DMS79 treated with DMSO at 0.1 percent for 48 hours (cell line): Measurements from ENCODE around the gene ATF1.
A peak's percentile ranks its signal among the peaks of the same experiment; 100 is the strongest.

Source experiments
- DNase-seq: peaks from one replicate; lab custom pipeline; 2025; lab: John Stamatoyannopoulos, UW

ATF1 gene

DNA sequence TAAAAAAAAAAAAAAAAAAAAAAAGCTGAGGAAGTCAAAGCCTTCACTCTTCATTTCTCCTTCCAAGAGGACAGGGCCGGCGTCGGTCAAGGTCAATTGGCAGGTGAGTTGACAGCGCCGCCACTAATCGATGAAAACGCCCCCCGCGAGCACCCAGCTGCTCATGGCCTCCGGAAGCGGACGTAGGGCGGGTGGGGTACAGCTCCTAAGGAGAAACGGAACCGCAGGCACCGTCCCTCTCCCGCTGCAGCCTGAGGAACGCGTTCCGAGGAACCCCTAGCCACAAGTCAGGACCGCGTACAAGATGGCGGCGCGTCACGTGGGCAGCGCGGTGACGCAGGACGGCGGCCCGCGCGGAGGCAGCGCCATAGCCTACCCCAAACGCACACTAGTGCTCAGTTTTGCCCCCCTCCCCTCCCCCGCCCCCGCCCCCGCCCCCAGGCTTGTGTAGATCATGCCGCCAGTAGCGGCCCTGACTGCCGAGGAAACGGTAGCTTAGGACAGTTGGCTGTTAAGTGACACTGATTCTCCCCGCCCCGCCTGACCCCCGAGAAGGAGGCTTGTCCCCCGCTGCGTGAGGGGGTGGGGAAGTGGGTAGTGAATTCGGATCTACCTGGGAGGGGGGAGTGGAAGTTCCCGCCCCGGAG is at the start of gene ATF1:
Gene ATF1 (plus strand): TSS at position 463 of the 647 bp plus-strand sequence. CDS start 16,045 bp downstream, outside the sequence.
- peak; percentile 85 for DNase-seq

DNA sequence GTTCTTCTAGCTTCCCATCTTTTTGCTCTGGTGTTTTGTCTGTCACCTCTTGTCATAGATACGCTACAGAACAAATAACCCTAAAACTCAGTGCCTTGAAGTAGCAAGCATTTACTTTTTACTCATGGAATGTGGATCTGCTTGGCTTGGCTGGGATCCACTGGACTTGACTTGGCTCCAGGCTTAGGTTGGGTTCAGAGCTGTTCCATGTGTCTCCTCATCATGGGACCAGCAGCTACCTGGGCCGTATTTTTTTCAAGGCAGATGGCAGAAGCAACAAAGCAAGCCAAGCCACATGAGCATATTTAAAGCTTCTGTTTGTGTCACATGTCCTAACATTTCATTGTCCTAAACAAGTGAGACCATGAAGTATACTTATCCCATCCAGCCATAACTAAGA is 48.7 kb upstream of the ATF1 start:
- no peak for DNase-seq

DNA sequence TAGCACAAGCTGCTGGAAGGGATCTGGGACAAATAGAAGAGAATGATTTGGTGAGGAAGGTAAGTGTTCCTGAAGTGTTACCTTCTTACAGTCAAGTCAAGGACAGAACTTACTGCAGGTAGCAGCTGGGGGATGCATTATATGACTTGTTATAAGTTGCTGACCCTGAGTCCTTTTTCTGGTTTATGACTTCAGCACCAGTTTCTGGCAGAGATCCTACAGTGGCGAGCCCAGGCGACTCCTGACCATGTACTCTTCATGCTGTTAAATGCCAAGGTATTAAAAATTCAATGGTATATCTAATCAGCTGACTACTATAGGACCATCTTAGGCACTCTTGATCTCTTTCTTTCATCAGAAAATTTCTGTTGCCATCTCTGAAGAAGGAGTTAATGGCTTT is 45.1 kb upstream of the ATF1 start:
- DNase-seq: peak; percentile 35

- no peak for DNase-seq
These were observed 43.8 kb upstream of the ATF1 start for GRCh38 chr12:50720085-50720484.

GRCh38 chr12:50720501-50720900 is 43.4 kb upstream of the ATF1 start:
- no peak for DNase-seq

GRCh38 chr12:50723865-50724264 is 40.0 kb upstream of the ATF1 start:
- no peak for DNase-seq

- no peak for DNase-seq
These were observed 38.6 kb upstream of the ATF1 start for GRCh38 chr12:50725011-50725942.

GRCh38 chr12:50727466-50727865 is 36.4 kb upstream of the ATF1 start:
- no peak for DNase-seq

GRCh38 chr12:50728417-50728816 is 35.5 kb upstream of the ATF1 start:
- no peak for DNase-seq

GRCh38 chr12:50728841-50729240 is 35.1 kb upstream of the ATF1 start:
- DNase-seq: no peak

GRCh38 chr12:50732591-50732990 is 31.3 kb upstream of the ATF1 start:
- DNase-seq: no peak

- no peak for DNase-seq
These were observed 30.2 kb upstream of the ATF1 start for GRCh38 chr12:50733706-50734105.

DNA sequence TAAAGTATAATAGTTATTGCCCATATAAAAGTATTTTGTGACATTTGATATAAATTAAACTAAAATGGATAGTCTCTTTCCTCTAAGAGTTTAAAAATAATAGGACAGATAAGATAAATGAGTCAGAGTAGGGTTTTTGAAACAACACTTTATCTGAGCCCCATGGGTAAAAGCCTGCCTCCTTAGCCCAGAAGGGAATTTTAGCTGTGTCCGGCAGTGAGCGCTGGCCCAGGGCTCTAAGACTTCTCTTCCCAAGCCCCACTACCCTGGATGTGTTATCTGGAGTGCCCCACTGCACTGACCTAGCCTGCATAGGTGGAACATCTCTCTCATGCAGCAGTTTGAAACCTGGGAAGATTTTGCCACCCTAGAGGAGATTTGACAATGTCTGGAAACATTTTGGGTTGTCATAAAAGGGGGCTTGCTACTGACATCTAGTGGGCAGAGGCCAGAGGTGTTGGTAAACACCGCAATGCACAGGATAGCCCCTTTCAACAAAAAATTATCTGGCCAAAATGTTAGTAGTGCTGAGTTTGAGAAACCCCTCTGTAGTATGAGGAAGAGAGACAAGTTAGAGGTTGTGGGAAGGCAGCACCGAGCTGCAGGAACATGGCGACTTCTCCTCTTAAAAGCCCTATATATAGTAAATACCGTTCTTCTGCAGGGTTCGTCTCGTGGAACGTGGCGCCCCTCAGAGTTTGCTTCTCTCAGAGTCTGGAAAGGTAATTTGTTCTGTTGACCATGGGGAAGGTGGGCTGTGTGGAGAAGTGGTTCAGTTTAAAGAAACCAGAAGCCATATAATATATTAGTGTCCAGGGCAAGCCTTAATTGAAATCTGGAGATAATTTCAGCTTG is 29.3 kb upstream of the ATF1 start:
- DNase-seq: peak; percentile 30

DNA sequence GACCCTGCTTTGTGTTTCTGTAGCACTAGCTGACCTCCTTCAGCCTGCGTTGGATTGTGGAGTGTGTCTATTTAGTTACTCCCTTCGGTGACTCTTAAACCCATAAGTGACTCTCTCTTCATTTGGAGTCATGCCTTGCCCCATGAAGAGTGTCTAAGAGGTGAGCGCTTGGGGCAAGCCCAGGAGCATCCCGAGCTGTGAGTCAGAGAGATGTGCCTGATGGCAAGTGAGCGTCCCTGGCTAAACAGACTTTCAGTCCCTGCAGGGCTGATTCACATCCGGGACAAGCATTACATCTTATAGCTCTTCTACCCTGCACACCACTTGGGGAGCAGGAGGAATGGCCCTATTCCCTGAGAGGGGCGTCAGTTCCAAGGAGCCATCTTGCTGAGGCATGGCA is 24.3 kb upstream of the ATF1 start:
- DNase-seq: no peak

GRCh38 chr12:50740307-50740706 is 23.6 kb upstream of the ATF1 start:
- no peak for DNase-seq

GRCh38 chr12:50742776-50743175 is 21.1 kb upstream of the ATF1 start:
- no peak for DNase-seq

- DNase-seq: no peak
These were observed 18.0 kb upstream of the ATF1 start for GRCh38 chr12:50745861-50746260.

DNA sequence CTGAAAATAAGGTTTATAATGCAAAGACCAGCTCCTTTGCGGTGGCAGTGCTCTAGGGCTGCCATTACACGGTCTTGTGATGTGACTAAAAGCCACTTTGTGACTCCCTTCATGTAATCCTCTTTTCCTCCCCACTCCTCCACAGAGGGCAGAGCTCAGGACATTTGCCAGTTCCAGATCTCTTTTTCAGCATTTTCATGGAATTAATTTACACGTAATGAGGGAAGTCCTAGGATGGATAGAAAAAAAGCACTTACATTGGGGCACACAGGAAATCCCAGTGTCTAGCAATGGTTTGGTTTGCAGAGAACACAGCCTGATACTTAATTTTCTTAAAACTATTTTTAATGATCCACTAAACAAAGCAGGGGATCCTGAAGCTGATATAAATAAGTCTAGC is 17.5 kb upstream of the ATF1 start:
- no peak for DNase-seq

- DNase-seq: no peak
These were observed 16.1 kb upstream of the ATF1 start for GRCh38 chr12:50747817-50748216.

DNA sequence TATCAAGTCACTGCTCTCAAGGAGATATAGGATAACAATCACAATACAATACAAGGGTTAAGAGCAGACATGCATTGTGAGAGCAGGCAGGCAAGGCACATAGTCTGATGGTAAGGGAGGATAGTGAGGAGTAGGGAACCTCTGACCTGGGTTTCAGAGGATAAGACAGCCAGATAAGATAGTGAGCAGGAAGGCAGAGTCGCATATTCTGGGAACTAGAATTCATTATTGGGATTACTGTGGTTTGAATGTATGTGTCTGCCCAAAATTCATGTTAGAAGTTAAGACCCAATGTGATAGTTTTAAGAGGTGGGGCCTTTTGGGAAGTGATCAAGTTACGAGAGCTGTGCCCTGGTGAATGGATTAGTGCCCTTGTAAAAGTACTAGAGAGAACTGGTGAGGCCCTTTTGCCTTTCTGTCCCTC is 14.4 kb upstream of the ATF1 start:
- no peak for DNase-seq

GRCh38 chr12:50750366-50750765 is 13.5 kb upstream of the ATF1 start:
- DNase-seq: no peak

DNA sequence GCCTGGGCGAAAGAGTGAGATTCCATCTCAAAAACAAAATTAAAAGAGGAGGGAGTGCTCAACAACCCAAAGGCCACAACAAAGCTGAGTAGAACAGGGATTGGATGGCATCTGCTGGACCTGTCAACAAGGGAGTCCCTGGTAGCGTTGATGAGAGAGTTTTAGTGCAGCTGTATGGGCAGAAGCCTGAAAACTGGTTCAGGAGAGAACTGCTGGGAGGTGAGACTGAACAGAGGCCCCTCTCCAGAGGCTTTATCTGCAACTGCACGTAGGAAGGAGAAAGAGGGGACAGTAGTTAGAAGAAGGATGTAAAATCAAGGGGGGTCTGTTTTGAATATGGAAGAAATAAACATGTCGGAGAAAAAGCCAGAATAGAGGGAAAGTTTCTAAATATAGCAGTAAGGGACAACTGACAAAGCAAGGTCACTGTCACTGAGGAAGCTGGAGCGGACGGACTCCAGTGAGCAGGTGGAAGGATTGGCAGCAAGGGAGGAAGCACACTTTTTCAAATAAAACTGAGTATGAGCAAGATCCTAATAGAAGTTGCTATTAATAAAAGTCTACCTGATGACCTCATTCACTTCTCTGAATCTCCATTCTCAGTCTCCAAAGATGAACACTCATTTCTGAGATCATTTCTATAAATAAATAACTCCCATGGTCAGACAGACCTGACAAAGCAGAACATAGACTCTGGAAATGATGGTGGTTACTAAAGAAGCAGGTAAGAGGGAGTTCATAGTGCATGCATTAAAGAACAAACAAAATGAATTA is 11.8 kb upstream of the ATF1 start:
- DNase-seq: no peak
